Measurements from ENCODE around the gene MAPK8. TPM values are rescaled to one million over a fixed set of nuclear protein-coding genes. Genes with fewer than 3 reads are reported as not detected.

The MAPK8 gene
- total RNA-seq, 1 donor from 2014 or later, result 42.3 TPM

DNA sequence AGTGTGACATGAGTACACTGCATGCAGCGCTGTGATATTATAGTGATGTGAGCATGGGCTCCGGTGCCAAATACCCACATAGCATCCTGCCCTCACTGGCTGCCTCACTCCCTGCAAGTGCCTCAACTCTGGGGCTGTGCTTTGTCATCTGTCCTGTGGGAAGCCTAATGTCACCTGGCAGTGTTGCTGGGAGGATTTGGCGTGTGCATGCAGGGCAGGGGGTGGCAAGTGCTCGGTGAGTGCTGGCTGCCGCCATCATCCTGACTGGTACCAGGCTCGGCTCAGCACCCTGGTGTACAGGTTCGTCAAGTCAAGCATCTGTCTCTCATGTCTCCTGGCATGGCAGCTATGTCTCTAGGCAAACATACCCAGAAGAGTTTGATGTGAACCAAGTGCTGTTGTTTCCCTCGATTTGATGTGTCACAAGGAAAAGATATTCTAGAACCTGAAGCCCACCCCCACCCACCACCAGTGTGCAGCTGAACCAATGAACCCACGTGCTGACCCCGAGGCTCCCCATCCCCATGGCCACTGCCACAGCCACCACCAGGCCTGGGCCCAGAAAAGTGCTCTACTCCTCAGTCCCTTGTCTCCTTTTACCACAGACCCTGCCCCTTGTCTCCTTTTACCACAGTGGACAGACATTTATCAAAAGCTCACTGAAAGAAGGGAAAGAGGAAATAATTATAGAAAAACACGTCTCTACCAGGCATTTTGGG, 135.8 kb downstream of the MAPK8 start:
- H3K4me1 ChIP-seq, result no peaks in the 10 kb centered on the region
- H3K4me3 ChIP-seq, result no peak overlapping the region
- no peaks in the 10 kb centered on the region for H3K27me3 ChIP-seq
- no peak for TF ChIP-seq CTCF (IDR thresholded peaks at IDR 0.05)
- H3K36me3 ChIP-seq, result peaks cover 4% of the 10 kb centered on the region
- ATAC-seq, result no peak
- no peak overlapping the region for H3K27ac ChIP-seq
- DNase-seq, result no peak
- H3K9me3 ChIP-seq, result no peaks in the 10 kb centered on the region
- intact Hi-C loops (cut with DNase I), result no loop called here

- H3K4me1 ChIP-seq, result no peaks in the 10 kb centered on the region
- no peak for DNase-seq
- ATAC-seq, result no peak
- no peak overlapping the region for H3K27ac ChIP-seq
- no peaks in the 10 kb centered on the region for H3K36me3 ChIP-seq
- intact Hi-C loops (cut with DNase I), result no loop called here
- no peak overlapping the region for H3K4me3 ChIP-seq
- no peak for TF ChIP-seq CTCF (IDR thresholded peaks at IDR 0.05)
- no peaks in the 10 kb centered on the region for H3K27me3 ChIP-seq
- no peaks in the 10 kb centered on the region for H3K9me3 ChIP-seq
These were observed 136.3 kb downstream of the MAPK8 start for GRCh38 chr10:48442809-48443177.

GRCh38 chr10:48444266-48444665, 137.8 kb downstream of the MAPK8 start:
- H3K9me3 ChIP-seq, result no peaks in the 10 kb centered on the region
- DNase-seq (no peak), ATAC-seq (no peak)
- H3K27me3 ChIP-seq, result no peaks in the 10 kb centered on the region
- H3K4me1 ChIP-seq, result no peaks in the 10 kb centered on the region
- no peak overlapping the region for H3K27ac ChIP-seq
- intact Hi-C loops (cut with DNase I), result no loop called here
- H3K36me3 ChIP-seq, result no peaks in the 10 kb centered on the region
- H3K4me3 ChIP-seq, result no peak overlapping the region
- TF ChIP-seq CTCF (IDR thresholded peaks at IDR 0.05), result no peak

- no peaks in the 10 kb centered on the region for H3K4me1 ChIP-seq
- DNase-seq, result peak; percentile 58
- no peak overlapping the region for H3K27ac ChIP-seq
- H3K36me3 ChIP-seq, result no peaks in the 10 kb centered on the region
- intact Hi-C loops (cut with DNase I), result no loop called here
- H3K9me3 ChIP-seq, result no peaks in the 10 kb centered on the region
- H3K4me3 ChIP-seq, result no peak overlapping the region
- no peaks in the 10 kb centered on the region for H3K27me3 ChIP-seq
- no peak for TF ChIP-seq CTCF (IDR thresholded peaks at IDR 0.05)
- no peak for ATAC-seq
These were observed 138.7 kb downstream of the MAPK8 start for GRCh38 chr10:48444861-48445841.

DNA sequence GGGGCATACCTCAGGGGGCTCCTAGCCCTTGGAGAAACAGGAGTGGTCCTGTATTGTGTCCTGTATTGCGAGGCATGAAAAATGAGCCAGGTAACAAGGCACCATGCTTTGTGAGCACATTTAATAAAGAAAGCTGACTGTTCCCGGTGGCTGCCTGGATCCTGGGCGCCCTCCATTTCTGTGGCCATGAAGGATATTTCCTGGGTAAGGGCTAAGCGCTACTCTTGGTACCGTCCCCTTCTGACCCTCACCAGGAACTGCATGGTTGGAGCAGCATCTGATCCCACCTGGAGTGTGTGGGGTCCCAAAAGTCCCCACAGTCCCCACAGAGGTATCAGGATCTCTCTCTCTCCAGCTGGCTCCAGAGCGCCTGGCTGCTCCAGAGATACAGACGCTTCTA, 139.5 kb downstream of the MAPK8 start:
- DNase-seq (no peak), ATAC-seq (no peak)
- no peak for TF ChIP-seq CTCF (IDR thresholded peaks at IDR 0.05)
- Histone ChIP-seq H3K27ac (no peak overlapping the region), H3K9me3 (no peaks in the 10 kb centered on the region), H3K36me3 (no peaks in the 10 kb centered on the region), H3K27me3 (no peaks in the 10 kb centered on the region), H3K4me1 (no peaks in the 10 kb centered on the region), H3K4me3 (no peak overlapping the region)
- intact Hi-C loops (cut with DNase I), result no loop called here
